ENCODE measurements around the gene RCL1. TPM values are rescaled to one million over a fixed set of nuclear protein-coding genes. Genes with fewer than 3 reads are reported as not detected.
"Not testable (repeated sequence)": the region's sequence is repeated elsewhere in the genome, so short reads cannot be mapped to it uniquely, and the experiment has no call there.

The RCL1 gene, protein sequence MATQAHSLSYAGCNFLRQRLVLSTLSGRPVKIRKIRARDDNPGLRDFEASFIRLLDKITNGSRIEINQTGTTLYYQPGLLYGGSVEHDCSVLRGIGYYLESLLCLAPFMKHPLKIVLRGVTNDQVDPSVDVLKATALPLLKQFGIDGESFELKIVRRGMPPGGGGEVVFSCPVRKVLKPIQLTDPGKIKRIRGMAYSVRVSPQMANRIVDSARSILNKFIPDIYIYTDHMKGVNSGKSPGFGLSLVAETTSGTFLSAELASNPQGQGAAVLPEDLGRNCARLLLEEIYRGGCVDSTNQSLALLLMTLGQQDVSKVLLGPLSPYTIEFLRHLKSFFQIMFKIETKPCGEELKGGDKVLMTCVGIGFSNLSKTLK
- total RNA-seq (17.9 TPM), polyA plus RNA-seq (ENCODE audit: insufficient read depth in 1 of 8, insufficient read length in 8 of 8, low replicate concordance in 1 of 8) (10 to 100 TPM; 11.1 to 16.9 (median 13.4) TPM)
- long read RNA-seq, donor 1, partial matches to known transcripts, result 0 of 2 reads
- long read RNA-seq, donor 1, other reads (novel, unspliced or antisense), result 0 of 2 reads
- long read RNA-seq, donor 2, result 0 reads
- long read RNA-seq, donor 3, partial matches to known transcripts, result 0 of 3 reads
- long read RNA-seq, donor 3, other reads (novel, unspliced or antisense), result 0 of 3 reads
- long read RNA-seq, donor 4, partial matches to known transcripts, result 0 of 2 reads
- long read RNA-seq, donor 4, other reads (novel, unspliced or antisense), result 0 of 2 reads
- long read RNA-seq, donor 5, partial matches to known transcripts, result 0 of 4 reads
- long read RNA-seq, donor 5, other reads (novel, unspliced or antisense), result 0 of 4 reads
- long read RNA-seq, donor 6, transcript RCL1-204 (9 exons, 2,134 nt), result major isoform, 9 of 9 reads
- long read RNA-seq, donor 6, partial matches to known transcripts, result 0 of 9 reads
- long read RNA-seq, donor 6, other reads (novel, unspliced or antisense), result 0 of 9 reads
- long read RNA-seq, donor 7, partial matches to known transcripts, result 0 of 2 reads
- long read RNA-seq, donor 7, other reads (novel, unspliced or antisense), result 0 of 2 reads
- long read RNA-seq, donor 8, partial matches to known transcripts, result 0 of 1 reads
- long read RNA-seq, donor 8, other reads (novel, unspliced or antisense), result 0 of 1 reads
- long read RNA-seq, donor 9, partial matches to known transcripts, result 0 of 4 reads
- long read RNA-seq, donor 9, other reads (novel, unspliced or antisense), result 0 of 4 reads
- long read RNA-seq, donor 10, partial matches to known transcripts, result 0 of 4 reads
- long read RNA-seq, donor 10, other reads (novel, unspliced or antisense), result 0 of 4 reads
- long read RNA-seq, donor 11, partial matches to known transcripts, result 0 of 2 reads
- long read RNA-seq, donor 11, other reads (novel, unspliced or antisense), result 0 of 2 reads

- WGBS (ENCODE audit: insufficient coverage), result under 1% methylated on average over 100 of the region's 106 CpGs
- peak within 1 kb of the TSS; percentile 96 for H3K27ac ChIP-seq (ENCODE audit: low read length)
- peak; percentile 98 for DNase-seq
- H3K4me3 ChIP-seq (ENCODE audit: low read length), result peak within 1 kb of the TSS; percentile 95
- H3K9me3 ChIP-seq (replicated peaks; ENCODE audit: control insufficient read depth, low read depth, low read length), result no peaks in the 10 kb centered on the region
- no peaks in the 10 kb centered on the region for H3K36me3 ChIP-seq (ENCODE audit: control insufficient read depth, insufficient read depth, low read length)
- peaks cover 18% of the 10 kb centered on the region for H3K4me1 ChIP-seq (ENCODE audit: control insufficient read depth, insufficient read depth, low read length)
- peaks cover 5% of the 10 kb centered on the region for H3K27me3 ChIP-seq (ENCODE audit: control insufficient read depth, insufficient read depth, low read length)
These were observed at the start of gene RCL1 for GRCh38 chr9:4792572-4793458. Gene RCL1, plus strand, starts transcription at chr9:4792944. Its CDS starts 148 bp downstream, at chr9:4793092.

DNA sequence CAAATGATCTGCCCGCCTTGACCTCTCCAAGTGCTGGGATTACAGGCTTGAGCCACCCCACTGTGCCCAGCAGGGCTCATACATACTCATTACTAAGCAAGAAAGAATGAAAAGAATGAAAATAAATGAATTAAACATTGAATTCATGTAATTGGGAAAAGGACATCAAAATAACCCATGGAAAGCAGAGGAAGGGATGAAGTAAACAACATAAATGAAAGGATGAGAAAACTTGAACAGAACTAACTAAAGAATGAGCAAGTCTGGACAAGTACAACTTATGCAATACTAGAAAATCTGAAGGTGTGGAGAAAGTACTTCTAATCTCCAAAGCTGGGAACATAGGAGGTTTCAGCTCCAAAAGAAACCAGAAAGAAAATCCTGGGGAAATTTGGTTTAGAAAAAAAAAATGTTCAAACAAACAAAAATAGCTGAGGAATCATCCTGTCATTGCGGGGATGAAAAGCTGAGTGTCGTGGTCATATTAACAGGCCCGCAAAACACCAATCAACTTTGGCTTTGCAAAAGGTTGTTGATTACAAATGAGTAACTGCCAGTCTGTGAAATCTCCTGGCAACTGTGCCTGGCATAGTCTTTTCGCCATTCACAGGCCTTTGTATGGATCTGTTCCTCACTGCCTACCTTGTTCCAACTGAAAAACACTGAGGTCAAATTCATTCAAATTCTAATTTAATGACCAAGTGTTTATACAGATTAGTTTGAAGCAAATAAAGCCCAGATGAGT is 49.4 kb upstream of the RCL1 start:
- Histone ChIP-seq H3K4me3 (ENCODE audit: low read length) (no peak overlapping the region), H3K9me3 (replicated peaks; ENCODE audit: control insufficient read depth, low read depth, low read length) (no peaks in the 10 kb centered on the region), H3K27ac (ENCODE audit: low read length) (no peak overlapping the region), H3K4me1 (ENCODE audit: control insufficient read depth, insufficient read depth, low read length) (peaks cover 10% of the 10 kb centered on the region), H3K27me3 (ENCODE audit: control insufficient read depth, insufficient read depth, low read length) (no peaks in the 10 kb centered on the region), H3K36me3 (ENCODE audit: control insufficient read depth, insufficient read depth, low read length) (no peaks in the 10 kb centered on the region)
- 100% methylated on average over 3 of the region's 5 CpGs for WGBS (ENCODE audit: insufficient coverage)
- no peak for DNase-seq

DNA sequence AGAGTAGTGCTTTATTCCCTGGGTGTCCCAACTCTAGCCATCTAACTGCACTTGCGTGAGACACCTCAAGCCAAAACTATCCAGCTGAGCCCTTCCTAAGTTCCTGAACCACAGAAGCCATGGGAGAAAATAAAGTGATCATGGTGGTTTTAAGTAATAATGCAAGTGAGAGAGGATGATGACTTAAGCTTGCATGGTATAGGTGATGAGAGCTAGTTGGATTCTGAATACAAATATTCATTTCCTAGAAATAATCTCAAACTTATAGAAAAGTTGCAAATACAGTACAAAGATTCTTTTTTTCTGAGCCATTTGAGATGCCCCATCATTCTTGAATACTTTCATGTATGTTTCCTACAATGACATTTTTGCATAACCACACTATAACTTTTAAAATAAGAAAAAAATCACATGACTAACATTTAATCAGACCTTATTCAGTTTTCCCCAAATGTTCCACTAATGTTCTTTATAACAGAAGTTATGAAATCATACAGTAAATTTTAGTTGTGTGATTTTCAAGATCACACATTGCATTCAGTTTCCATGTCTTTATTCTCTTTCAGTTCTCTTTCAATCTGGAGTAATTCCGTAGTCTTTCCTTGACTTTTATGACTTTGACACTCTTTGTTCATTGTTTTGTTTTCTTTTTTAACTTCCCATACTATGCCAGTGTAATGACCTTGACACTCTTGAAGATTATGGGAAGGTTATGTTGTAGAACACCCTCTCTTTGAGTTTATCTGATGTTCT is 46.3 kb upstream of the RCL1 start:
- Histone ChIP-seq H3K27ac (ENCODE audit: low read length) (no peak overlapping the region), H3K4me3 (ENCODE audit: low read length) (no peak overlapping the region), H3K36me3 (ENCODE audit: control insufficient read depth, insufficient read depth, low read length) (no peaks in the 10 kb centered on the region), H3K4me1 (ENCODE audit: control insufficient read depth, insufficient read depth, low read length) (peaks cover 3% of the 10 kb centered on the region), H3K9me3 (replicated peaks; ENCODE audit: control insufficient read depth, low read depth, low read length) (no peaks in the 10 kb centered on the region), H3K27me3 (ENCODE audit: control insufficient read depth, insufficient read depth, low read length) (no peaks in the 10 kb centered on the region)
- no CpG with 5 or more reads among the region's 2 CpGs for WGBS (ENCODE audit: insufficient coverage)
- no peak for DNase-seq

DNA sequence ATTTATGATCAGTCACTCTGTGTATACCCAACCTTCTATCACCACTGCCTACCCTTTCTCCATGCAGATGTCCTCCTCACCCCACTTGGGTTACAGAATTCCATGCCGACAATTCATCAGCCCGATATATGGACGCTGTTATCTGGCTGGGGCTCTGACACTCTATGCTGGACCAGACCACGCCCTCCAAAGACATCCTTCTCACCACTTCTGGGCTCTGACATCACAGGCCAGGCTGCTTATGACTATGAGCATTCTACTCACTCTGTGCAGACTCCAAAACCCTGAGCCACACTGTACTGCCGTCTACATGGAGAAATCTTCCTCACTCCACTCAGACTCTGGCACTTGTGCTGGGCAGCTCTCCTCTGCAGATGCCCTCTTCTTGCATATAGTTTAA is 44.1 kb upstream of the RCL1 start:
- Histone ChIP-seq H3K4me3 (ENCODE audit: low read length) (no peak overlapping the region), H3K4me1 (ENCODE audit: control insufficient read depth, insufficient read depth, low read length) (no peaks in the 10 kb centered on the region), H3K27me3 (ENCODE audit: control insufficient read depth, insufficient read depth, low read length) (no peaks in the 10 kb centered on the region), H3K9me3 (replicated peaks; ENCODE audit: control insufficient read depth, low read depth, low read length) (no peaks in the 10 kb centered on the region), H3K27ac (ENCODE audit: low read length) (no peak overlapping the region), H3K36me3 (ENCODE audit: control insufficient read depth, insufficient read depth, low read length) (no peaks in the 10 kb centered on the region)
- DNase-seq, result no peak
- 93% methylated on average over 4 of the region's 5 CpGs for WGBS (ENCODE audit: insufficient coverage)

- Histone ChIP-seq H3K27me3 (ENCODE audit: control insufficient read depth, insufficient read depth, low read length) (no peaks in the 10 kb centered on the region), H3K4me1 (ENCODE audit: control insufficient read depth, insufficient read depth, low read length) (no peaks in the 10 kb centered on the region), H3K4me3 (ENCODE audit: low read length) (no peak overlapping the region), H3K36me3 (ENCODE audit: control insufficient read depth, insufficient read depth, low read length) (no peaks in the 10 kb centered on the region), H3K27ac (ENCODE audit: low read length) (no peak overlapping the region), H3K9me3 (replicated peaks; ENCODE audit: control insufficient read depth, low read depth, low read length) (no peaks in the 10 kb centered on the region)
- 58% methylated on average over 3 of the region's 8 CpGs for WGBS (ENCODE audit: insufficient coverage)
- peak; percentile 57 for DNase-seq
These were observed 42.6 kb upstream of the RCL1 start for GRCh38 chr9:4750023-4750673.

DNA sequence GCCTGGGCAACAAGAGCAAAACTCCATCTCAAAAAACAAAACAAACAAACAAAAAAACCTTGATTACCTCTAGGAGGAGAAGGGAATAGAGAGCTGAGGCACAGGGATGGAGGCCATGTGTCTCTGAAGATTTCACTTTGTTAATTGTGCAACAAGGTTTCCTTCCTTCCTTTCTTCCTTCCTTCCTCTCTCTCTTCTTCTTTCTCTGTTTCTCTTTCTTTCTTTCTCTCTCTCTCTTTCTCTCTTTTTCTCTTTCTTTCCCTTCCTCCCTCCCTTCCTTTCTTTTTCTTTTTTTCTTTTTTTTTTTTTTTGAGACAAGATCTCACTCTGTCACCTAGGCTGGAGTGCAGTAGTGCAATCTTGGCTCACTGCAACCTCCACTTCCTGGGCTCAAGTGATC is 38.2 kb upstream of the RCL1 start:
- H3K36me3 ChIP-seq (ENCODE audit: control insufficient read depth, insufficient read depth, low read length); H3K4me1 ChIP-seq (ENCODE audit: control insufficient read depth, insufficient read depth, low read length); H3K9me3 ChIP-seq (replicated peaks; ENCODE audit: control insufficient read depth, low read depth, low read length); H3K27ac ChIP-seq (ENCODE audit: low read length); H3K27me3 ChIP-seq (ENCODE audit: control insufficient read depth, insufficient read depth, low read length); H3K4me3 ChIP-seq (ENCODE audit: low read length); DNase-seq: not testable (repeated sequence)

- Histone ChIP-seq H3K36me3 (ENCODE audit: control insufficient read depth, insufficient read depth, low read length) (no peaks in the 10 kb centered on the region), H3K27ac (ENCODE audit: low read length) (no peak overlapping the region), H3K9me3 (replicated peaks; ENCODE audit: control insufficient read depth, low read depth, low read length) (no peaks in the 10 kb centered on the region), H3K27me3 (ENCODE audit: control insufficient read depth, insufficient read depth, low read length) (no peaks in the 10 kb centered on the region), H3K4me1 (ENCODE audit: control insufficient read depth, insufficient read depth, low read length) (no peaks in the 10 kb centered on the region), H3K4me3 (ENCODE audit: low read length) (no peak overlapping the region)
- WGBS (ENCODE audit: insufficient coverage), result no CpG with 5 or more reads among the region's 5 CpGs
- DNase-seq, result no peak
These were observed 37.6 kb upstream of the RCL1 start for GRCh38 chr9:4755026-4755609.

DNA sequence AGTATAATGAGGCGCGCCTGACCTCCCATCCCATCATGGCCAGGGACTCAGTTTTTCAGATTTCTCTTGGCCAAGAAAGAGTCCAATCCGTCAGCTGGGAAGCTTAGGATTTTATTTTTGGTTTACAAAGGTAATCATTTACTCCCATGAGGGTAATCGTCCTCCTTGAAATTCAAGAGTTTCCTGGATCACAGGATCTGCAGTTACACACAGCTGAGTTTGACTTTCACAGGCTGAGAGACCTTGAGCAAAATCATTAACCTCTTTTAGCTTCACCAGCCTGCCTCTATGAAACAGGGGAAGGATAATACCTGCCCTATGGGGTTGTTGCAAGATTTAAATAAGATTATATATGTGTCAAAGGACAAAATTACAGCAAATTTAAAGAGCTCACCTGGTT is 36.3 kb upstream of the RCL1 start:
- no peaks in the 10 kb centered on the region for H3K27me3 ChIP-seq (ENCODE audit: control insufficient read depth, insufficient read depth, low read length)
- no peak overlapping the region for H3K27ac ChIP-seq (ENCODE audit: low read length)
- no peaks in the 10 kb centered on the region for H3K36me3 ChIP-seq (ENCODE audit: control insufficient read depth, insufficient read depth, low read length)
- no peak overlapping the region for H3K4me3 ChIP-seq (ENCODE audit: low read length)
- 17% methylated on average over 1 of the region's 4 CpGs for WGBS (ENCODE audit: insufficient coverage)
- H3K9me3 ChIP-seq (replicated peaks; ENCODE audit: control insufficient read depth, low read depth, low read length), result no peaks in the 10 kb centered on the region
- peak; percentile 44 for DNase-seq
- H3K4me1 ChIP-seq (ENCODE audit: control insufficient read depth, insufficient read depth, low read length), result no peaks in the 10 kb centered on the region
